Endothelial cell of umbilical vein (primary cell): ENCODE data around the gene OR13F1.

ENCODE experiments used
- EZH2 ChIP-seq: IDR thresholded peaks from 2 replicates; pipeline ENCODE4 v1.6.1; 2012; ENCODE audit warnings: borderline replicate concordance, low read depth, mild to moderate bottlenecking, moderate library complexity, low read length, inconsistent platforms; ENCODE audit not compliant: severe bottlenecking
- POLR2A ChIP-seq: IDR thresholded peaks from 2 replicates; pipeline ENCODE4 v1.6.1; 2012; ENCODE audit warnings: low read depth, mild to moderate bottlenecking, control low read depth, low read length
- POLR2AphosphoS5 ChIP-seq: IDR thresholded peaks from 2 replicates; pipeline ENCODE4 v1.6.1; 2012; ENCODE audit warnings: low read depth, mild to moderate bottlenecking, control low read depth, low read length, moderate library complexity; ENCODE audit not compliant: insufficient read depth
- TF ChIP-seq, protein P1 (sequence below), 2 donors: IDR thresholded peaks; 1 replicate in 1 of 2; 2 replicates in 1 of 2; pipeline ENCODE4 v1.5.1; 2011; ENCODE audit warnings: low read length in 2 of 2, mild to moderate bottlenecking in 2 of 2, moderate library complexity in 2 of 2, control low read depth in 1 of 2, inconsistent platforms in 1 of 2, low read depth in 1 of 2; ENCODE audit not compliant: insufficient read depth in 1 of 2; ENCODE audit errors: extremely low read depth in 1 of 2

DNA sequence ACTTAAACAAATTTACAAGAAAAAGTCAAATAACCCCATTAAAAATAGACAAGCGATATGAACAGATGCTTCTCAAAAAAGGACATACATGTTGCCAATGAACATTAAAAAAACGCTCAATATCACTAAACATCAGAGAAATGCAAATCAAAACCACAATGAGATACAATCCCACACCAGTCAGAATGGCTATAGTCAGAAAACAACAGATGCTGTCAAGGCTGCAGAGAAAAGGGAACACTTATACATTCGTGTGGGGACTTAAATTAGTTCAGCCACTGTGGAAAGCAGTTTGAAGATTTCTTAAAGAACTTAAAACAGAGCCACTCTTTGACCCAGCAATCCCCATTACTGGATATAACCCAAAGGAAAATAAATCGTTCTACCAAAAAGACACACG lies 10.8 kb downstream of the OR13F1 start:
- TF ChIP-seq POLR2A, result no peak
- TF ChIP-seq, protein P1, sequence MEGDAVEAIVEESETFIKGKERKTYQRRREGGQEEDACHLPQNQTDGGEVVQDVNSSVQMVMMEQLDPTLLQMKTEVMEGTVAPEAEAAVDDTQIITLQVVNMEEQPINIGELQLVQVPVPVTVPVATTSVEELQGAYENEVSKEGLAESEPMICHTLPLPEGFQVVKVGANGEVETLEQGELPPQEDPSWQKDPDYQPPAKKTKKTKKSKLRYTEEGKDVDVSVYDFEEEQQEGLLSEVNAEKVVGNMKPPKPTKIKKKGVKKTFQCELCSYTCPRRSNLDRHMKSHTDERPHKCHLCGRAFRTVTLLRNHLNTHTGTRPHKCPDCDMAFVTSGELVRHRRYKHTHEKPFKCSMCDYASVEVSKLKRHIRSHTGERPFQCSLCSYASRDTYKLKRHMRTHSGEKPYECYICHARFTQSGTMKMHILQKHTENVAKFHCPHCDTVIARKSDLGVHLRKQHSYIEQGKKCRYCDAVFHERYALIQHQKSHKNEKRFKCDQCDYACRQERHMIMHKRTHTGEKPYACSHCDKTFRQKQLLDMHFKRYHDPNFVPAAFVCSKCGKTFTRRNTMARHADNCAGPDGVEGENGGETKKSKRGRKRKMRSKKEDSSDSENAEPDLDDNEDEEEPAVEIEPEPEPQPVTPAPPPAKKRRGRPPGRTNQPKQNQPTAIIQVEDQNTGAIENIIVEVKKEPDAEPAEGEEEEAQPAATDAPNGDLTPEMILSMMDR (IDR thresholded peaks at IDR 0.05; ENCODE audit: extremely low read depth in 1 of 2, insufficient read depth in 1 of 2, low read depth in 1 of 2, low read length in 2 of 2), result no peak
- TF ChIP-seq POLR2AphosphoS5, result no peak
- no peak for TF ChIP-seq EZH2
